Pancreas (tissue), 10 donors: ENCODE results near the gene AKNA. TPM values are rescaled to one million over a fixed set of nuclear protein-coding genes. Genes with fewer than 3 reads are reported as not detected.
A peak's percentile ranks its signal among the peaks of the same experiment; 100 is the strongest.

Source experiments
- ATAC-seq, 4 donors: fragments of 200-7000 bp; cut with Tn5 transposase; one replicate each; pipeline versions ENCODE4 v1.8.0 to v1.9.1; 2020; ENCODE audit warnings: mild to moderate bottlenecking in 4 of 4, moderate library complexity in 4 of 4
- DNase-seq, 6 donors: peaks; one replicate each; pipeline ENCODE4 v3.0.0-alpha.2; 2020
- FAIRE-seq: peaks from 2 replicates; lab custom pipeline; 2012; peaks lifted over from hg19 to GRCh38; lab: Jason Lieb, UNC
- H3K27ac ChIP-seq, 4 donors: fragments of 200-600 bp; sonication (generic); 1 replicate in 3 of 4; 2 replicates in 1 of 4; pipeline versions ENCODE4 v1.5.0 to v1.8.0; 2020
- H3K27me3 ChIP-seq, 4 donors: fragments of 200-600 bp; one replicate each; pipeline ENCODE4 v1.8.0; 2021
- H3K36me3 ChIP-seq, 3 donors: fragments of 200-600 bp; sonication (generic) in 1 of 3; one replicate each; pipeline versions ENCODE4 v1.5.0 to v1.8.0; 2020 to 2021
- H3K4me1 ChIP-seq, 3 donors: fragments of 200-600 bp; one replicate each; pipeline ENCODE4 v1.8.0; 2021
- H3K4me3 ChIP-seq, 4 donors: fragments of 200-600 bp; sonication (generic) in 2 of 4; one replicate each; pipeline versions ENCODE4 v1.5.0 to v1.8.0; 2020 to 2021
- H3K9me3 ChIP-seq, 4 donors: fragments of 200-600 bp; one replicate each; pipeline ENCODE4 v1.8.0; 2021
- WGBS, 2 donors: extraction: QIAGEN DNeasy Blood & Tissue Kit; methylation state at CpG; one replicate each; pipeline ENCODE4 v1.1.7; 2013; 5-methylcytosine and 5-hydroxymethylcytosine counted together
- intact Hi-C, 3 donors: fragments of 100-400 bp; cut with DNase I; formaldehyde crosslinking; loops; one replicate each; pipeline versions ENCODE4 v1.11.1 to v1.14.2; 2022
- polyA plus RNA-seq, 2 donors: library from polyadenylated mRNA; stranded (reverse); fragments of 200-250 nt; gene quantifications; one replicate each; pipeline ENCODE4 v1.2.3, GENCODE V29; 2013
- total RNA-seq, 6 donors: library from RNA; stranded (reverse); fragmentation: NEBNext Ultra II Directional in 4 of 6; extraction: Animal tissue kit (Norgen Biotek cat#: 25700) in 4 of 6; gene quantifications; one replicate each; pipeline versions ENCODE4 v1.2.1 to v1.2.4, GENCODE V29; 2021 to 2023
- TF ChIP-seq, protein P1 (sequence below), 4 donors: fragments of 200-600 bp; sonication (generic) in 3 of 4; IDR thresholded peaks; one replicate each; pipeline versions ENCODE4 v1.5.0 to v1.8.0; 2021; ENCODE audit warnings: antibody characterized with exemption in 4 of 4
- donor health status: healthy with polysubstance abuse.
- donor health status: DM: no; HTN: no; CAD: no; lungs with moderate emphysema.
- donor health status: DM: no; HTN: no; CAD: no.
- donor health status: control.
- donor health status: control.
- donor health status: Bipolar disorder and iron deficiency.
- donor health status: DM: yes; HTN: yes; CAD: no.
- donor health status: DM: no; HTN: no; CAD: no.
- donor health status: DM: no; HTN: no; CAD: no.
- donor health status: DM: yes; HTN: yes; CAD: no.

Gene AKNA
- total and polyA plus RNA-seq, 8 donors = 5.4 to 18.0 (median 10.4) TPM

DNA sequence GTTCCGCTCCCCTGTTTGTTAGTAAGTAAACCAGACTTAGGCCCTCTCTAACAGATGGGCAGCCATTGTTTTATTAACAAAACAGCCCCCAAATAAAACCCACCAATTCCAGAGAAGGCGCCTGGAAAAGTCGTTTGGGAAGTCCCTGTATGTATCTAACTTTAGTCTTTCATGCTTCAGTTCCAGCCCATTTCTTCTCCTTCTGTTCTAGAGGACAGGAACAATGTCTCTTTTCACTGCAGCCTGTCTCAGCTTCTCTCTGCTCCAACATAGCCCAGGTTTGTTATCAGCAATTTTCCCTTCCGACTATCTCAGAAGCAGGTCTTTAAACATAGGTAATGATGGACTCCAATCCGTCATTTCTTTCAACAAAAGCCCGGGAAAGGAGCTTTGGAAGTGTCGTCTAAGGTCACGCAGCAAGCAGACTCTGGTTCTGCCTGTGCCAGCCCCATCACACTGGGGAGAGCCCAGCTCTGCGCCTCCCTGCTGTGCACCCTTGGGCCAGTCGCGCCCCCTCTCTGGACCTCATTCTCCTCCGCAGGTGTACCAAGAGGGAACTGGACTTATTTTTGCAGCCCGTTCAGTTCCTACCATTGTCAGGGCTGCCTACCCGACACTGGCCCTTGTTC is 9.6 kb upstream of the AKNA start:
- FAIRE-seq (no peak), ATAC-seq (no peak), DNase-seq (no peak)
- Histone ChIP-seq H3K4me1 (peaks cover 4 to 6% (median 4%) of the 10 kb centered on the region in 3 donors), H3K27ac (peak overlapping the region; percentile 81 to 89 (median 86)), H3K4me3 (peak overlapping the region; percentile 58 to 81 (median 70)), H3K36me3 (no peaks in the 10 kb centered on the region), H3K9me3 (no peaks in the 10 kb centered on the region), H3K27me3 (no peaks in the 10 kb centered on the region)
- 15 to 16% methylated on average over 14 of the region's 14 CpGs for WGBS, 2 donors
- TF ChIP-seq, protein P1, sequence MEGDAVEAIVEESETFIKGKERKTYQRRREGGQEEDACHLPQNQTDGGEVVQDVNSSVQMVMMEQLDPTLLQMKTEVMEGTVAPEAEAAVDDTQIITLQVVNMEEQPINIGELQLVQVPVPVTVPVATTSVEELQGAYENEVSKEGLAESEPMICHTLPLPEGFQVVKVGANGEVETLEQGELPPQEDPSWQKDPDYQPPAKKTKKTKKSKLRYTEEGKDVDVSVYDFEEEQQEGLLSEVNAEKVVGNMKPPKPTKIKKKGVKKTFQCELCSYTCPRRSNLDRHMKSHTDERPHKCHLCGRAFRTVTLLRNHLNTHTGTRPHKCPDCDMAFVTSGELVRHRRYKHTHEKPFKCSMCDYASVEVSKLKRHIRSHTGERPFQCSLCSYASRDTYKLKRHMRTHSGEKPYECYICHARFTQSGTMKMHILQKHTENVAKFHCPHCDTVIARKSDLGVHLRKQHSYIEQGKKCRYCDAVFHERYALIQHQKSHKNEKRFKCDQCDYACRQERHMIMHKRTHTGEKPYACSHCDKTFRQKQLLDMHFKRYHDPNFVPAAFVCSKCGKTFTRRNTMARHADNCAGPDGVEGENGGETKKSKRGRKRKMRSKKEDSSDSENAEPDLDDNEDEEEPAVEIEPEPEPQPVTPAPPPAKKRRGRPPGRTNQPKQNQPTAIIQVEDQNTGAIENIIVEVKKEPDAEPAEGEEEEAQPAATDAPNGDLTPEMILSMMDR (IDR thresholded peaks at IDR 0.05) = no peak
- intact Hi-C loops = no loop called here

- intact Hi-C loops = no loop called here
- Histone ChIP-seq H3K27ac (no peak overlapping the region), H3K4me3 (no peak overlapping the region), H3K27me3 (no peaks in the 10 kb centered on the region), H3K4me1 (peaks cover 4 to 11% (median 6%) of the 10 kb centered on the region in 3 donors), H3K9me3 (no peaks in the 10 kb centered on the region), H3K36me3 (no peaks in the 10 kb centered on the region)
- TF ChIP-seq, protein P1 (IDR thresholded peaks at IDR 0.05) = no peak
- WGBS, 2 donors = 71 to 76% methylated on average over 16 of the region's 16 CpGs
- DNase-seq = peak in 1 of 6 donors; percentile 52
- no peak for FAIRE-seq
- ATAC-seq = no peak
Observed at GRCh38 chr9:114396558-114397218, 8.9 kb upstream of the AKNA start.

- FAIRE-seq (no peak), ATAC-seq (no peak), DNase-seq (no peak)
- no peak overlapping the region for H3K4me3 ChIP-seq
- H3K4me1 ChIP-seq = peaks cover 4 to 11% (median 6%) of the 10 kb centered on the region in 3 donors
- H3K27me3 ChIP-seq = no peaks in the 10 kb centered on the region
- intact Hi-C loops = no loop called here
- TF ChIP-seq, protein P1 (IDR thresholded peaks at IDR 0.05) = no peak
- WGBS, 2 donors = 96 to 97% methylated on average over 5 of the region's 5 CpGs
- no peak overlapping the region for H3K27ac ChIP-seq
- no peaks in the 10 kb centered on the region for H3K36me3 ChIP-seq
- H3K9me3 ChIP-seq = no peaks in the 10 kb centered on the region
Observed at GRCh38 chr9:114395768-114396167, 8.0 kb upstream of the AKNA start.

- ATAC-seq = no peak
- Histone ChIP-seq H3K4me3 (no peak overlapping the region), H3K27ac (no peak overlapping the region), H3K4me1 (peaks cover 4 to 11% (median 6%) of the 10 kb centered on the region in 3 donors), H3K9me3 (no peaks in the 10 kb centered on the region), H3K27me3 (no peaks in the 10 kb centered on the region), H3K36me3 (no peaks in the 10 kb centered on the region)
- intact Hi-C loops = no loop called here
- no peak for FAIRE-seq
- 49 to 64% methylated on average over 5 of the region's 5 CpGs for WGBS, 2 donors
- DNase-seq = no peak
- TF ChIP-seq, protein P1 (IDR thresholded peaks at IDR 0.05) = no peak
Observed at GRCh38 chr9:114395334-114395617, 7.5 kb upstream of the AKNA start.
